Omental fat pad (tissue), 4 donors: ENCODE measurements around the gene MYO1F. TPM values are rescaled to one million over a fixed set of nuclear protein-coding genes. Genes with fewer than 3 reads are reported as not detected.
"Not testable (repeated sequence)": the region's sequence is repeated elsewhere in the genome, so short reads cannot be mapped to it uniquely, and the experiment has no call there.

Experiments
- ATAC-seq: fragments of 150-250 bp; one replicate; pipeline ENCODE4 v1.9.1; 2016; ENCODE audit warnings: mild to moderate bottlenecking, moderate library complexity; ENCODE audit not compliant: low FRiP score
- DNase-seq: peaks from one replicate; pipeline ENCODE4 v3.0.0-alpha.2; 2019; ENCODE audit warnings: low spot score
- CTCF ChIP-seq, 3 donors: fragments of 450-650 bp; IDR thresholded peaks; one replicate each; pipeline ENCODE4 v1.5.1; 2016 to 2017; ENCODE audit warnings: antibody characterized with exemption in 3 of 3, mild to moderate bottlenecking in 3 of 3, moderate library complexity in 2 of 3
- total RNA-seq, 4 donors: library from RNA; depleted of rRNA; stranded (reverse); fragments of >200 nt; gene quantifications; one replicate each; pipeline ENCODE4 v1.1.0, GENCODE V29; 2016

The MYO1F gene
- total RNA-seq, 4 donors from 2014 or later: 13.9 to 86.7 (median 39.9) TPM

GRCh38 chr19:8517551-8518442, 59.4 kb downstream of the MYO1F start:
- no peak for DNase-seq
- no peak for ATAC-seq
- TF ChIP-seq CTCF (IDR thresholded peaks at IDR 0.05): no peak

GRCh38 chr19:8515317-8515716, 61.9 kb downstream of the MYO1F start:
- DNase-seq: no peak
- TF ChIP-seq CTCF (IDR thresholded peaks at IDR 0.05): no peak
- no peak for ATAC-seq

- not testable (repeated sequence) for ATAC-seq, DNase-seq
Observed at GRCh38 chr19:8514505-8515009, 62.7 kb downstream of the MYO1F start.

- DNase-seq: peak; percentile 98
- no peak for TF ChIP-seq CTCF (IDR thresholded peaks at IDR 0.05)
- ATAC-seq: peak; percentile 96
Observed at GRCh38 chr19:8513687-8514504, 63.3 kb downstream of the MYO1F start, which contains the start of gene ZNF414. ZNF414 (minus strand) TSS chr19:8514167; CDS start chr19:8514046, 121 bp downstream.

- no peak for ATAC-seq
- no peak for TF ChIP-seq CTCF (IDR thresholded peaks at IDR 0.05)
- no peak for DNase-seq
Observed at GRCh38 chr19:8513036-8513686, 64.1 kb downstream of the MYO1F start.

GRCh38 chr19:8512115-8512967, 64.9 kb downstream of the MYO1F start:
- DNase-seq (no peak), ATAC-seq (no peak)
- TF ChIP-seq CTCF (IDR thresholded peaks at IDR 0.05): no peak
